ENCODE data around the gene ANKMY1. TPM values are rescaled to one million over a fixed set of nuclear protein-coding genes. Genes with fewer than 3 reads are reported as not detected.

Gene ANKMY1, protein sequence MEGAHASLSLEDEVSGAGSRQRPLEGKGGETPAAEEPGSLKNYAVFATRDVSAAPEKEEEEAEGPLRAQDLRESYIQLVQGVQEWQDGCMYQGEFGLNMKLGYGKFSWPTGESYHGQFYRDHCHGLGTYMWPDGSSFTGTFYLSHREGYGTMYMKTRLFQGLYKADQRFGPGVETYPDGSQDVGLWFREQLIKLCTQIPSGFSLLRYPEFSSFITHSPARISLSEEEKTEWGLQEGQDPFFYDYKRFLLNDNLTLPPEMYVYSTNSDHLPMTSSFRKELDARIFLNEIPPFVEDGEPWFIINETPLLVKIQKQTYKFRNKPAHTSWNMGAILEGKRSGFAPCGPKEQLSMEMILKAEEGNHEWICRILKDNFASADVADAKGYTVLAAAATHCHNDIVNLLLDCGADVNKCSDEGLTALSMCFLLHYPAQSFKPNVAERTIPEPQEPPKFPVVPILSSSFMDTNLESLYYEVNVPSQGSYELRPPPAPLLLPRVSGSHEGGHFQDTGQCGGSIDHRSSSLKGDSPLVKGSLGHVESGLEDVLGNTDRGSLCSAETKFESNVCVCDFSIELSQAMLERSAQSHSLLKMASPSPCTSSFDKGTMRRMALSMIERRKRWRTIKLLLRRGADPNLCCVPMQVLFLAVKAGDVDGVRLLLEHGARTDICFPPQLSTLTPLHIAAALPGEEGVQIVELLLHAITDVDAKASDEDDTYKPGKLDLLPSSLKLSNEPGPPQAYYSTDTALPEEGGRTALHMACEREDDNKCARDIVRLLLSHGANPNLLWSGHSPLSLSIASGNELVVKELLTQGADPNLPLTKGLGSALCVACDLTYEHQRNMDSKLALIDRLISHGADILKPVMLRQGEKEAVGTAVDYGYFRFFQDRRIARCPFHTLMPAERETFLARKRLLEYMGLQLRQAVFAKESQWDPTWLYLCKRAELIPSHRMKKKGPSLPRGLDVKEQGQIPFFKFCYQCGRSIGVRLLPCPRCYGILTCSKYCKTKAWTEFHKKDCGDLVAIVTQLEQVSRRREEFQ
- total RNA-seq (2014; rRNA removed; shearing (Covaris generic)): 8.0 and 8.9 TPM in 2 replicates

DNA sequence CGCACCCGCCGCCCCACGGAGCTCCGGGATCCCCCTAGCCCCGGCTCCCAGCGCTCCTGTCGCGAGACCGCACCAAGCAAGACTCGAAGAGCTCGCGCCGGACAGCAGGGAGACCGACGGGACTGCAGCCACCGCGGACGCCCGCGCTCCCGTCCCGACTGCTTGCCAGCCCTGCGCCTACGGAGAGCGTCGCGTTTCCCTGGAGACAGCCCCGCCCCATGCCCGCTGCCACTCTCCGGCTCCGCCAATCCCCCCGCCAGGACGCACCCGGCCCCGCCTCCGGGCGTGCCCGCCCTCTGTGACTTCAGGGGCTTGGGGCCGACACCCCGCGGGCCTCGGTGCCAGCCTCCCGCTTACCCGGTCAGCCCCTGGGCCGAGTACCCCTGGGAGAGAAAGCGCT, at the start of gene ANKMY1:
Gene ANKMY1 (minus strand): TSS at position 181 of the 400 bp plus-strand sequence. CDS start 653 bp downstream, outside the sequence.
- no peak for DNase-seq (ENCODE audit: low spot score)

DNA sequence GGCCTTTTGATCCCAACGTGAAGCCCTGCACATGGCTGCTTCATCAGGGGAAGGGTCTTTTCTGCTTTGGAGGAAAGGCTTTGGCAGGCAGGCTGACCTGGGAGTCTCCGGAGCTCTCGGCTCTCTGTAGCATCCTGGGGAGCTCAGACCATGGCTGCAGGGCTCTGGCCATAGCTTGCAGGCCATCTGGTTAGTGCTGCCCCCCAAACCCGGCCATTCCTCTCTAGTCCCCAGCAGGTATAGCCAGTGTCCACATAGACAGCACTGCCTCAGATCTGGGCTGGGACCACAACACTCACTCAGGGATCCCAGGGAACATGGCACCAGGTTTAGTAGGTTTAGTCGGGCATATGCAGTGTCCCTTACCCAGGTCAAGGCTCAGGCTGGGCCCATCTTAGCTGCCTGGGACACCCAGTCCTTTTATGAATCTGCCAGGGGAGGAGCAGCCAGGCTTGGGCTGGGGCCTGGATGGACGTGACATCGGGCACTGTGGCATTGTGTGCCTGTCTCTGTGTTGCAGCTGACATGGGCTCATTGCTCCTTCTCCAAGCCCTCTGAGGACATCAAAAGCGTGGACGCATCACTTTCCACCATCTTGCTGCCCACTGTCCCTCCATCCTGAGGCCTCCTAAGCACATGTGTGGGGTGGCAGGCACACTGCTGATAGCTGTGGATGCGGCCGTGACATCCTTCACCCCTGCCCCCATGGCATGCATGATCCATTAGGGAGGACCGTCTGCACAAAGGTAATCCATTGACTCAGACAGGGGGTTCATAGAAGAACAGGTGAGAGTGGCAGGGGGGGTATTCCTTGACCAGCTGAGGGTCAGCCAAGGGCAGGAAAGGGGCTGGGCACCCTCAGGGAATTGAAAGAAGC, 48.3 kb upstream of the ANKMY1 start:
- no peak for DNase-seq (ENCODE audit: low spot score)

DNA sequence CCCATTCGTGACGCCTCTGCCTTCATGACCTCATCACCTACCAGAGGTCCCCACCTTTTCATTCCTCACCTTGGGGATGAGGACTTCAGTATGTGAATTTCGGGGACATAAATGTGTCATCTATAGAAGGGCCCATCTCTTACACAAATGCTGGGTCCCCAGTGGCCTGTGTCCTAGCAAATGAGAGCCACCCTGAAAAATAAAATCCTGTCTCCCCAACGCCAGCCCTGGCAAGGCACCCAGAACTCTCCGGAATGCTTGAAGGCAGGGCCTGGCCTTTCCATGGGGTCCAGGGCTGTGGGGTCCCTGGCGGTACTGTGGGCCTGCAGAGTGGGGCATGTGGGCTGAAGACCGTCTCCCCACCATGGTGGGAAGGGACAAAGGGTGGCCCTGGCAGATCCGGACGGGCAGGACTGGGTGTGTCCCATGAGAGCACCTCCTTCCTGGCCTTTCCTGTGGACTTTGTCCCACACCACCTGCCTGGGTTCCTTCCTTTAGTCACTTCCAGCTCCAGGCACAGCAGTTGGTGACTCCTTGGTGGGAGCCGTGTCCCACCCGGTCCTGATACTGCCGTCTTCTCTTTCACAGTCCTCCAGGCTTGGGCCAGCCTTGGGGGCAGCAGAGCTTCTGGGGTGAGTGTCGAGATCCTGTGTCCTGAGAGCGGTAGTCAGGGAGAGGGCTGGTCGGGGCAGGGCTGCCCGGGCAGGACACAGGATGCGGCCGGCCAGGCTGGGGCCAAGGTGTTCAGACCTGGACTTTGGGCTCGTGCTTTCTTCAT, 47.3 kb upstream of the ANKMY1 start:
- DNase-seq (ENCODE audit: low spot score): no peak

DNA sequence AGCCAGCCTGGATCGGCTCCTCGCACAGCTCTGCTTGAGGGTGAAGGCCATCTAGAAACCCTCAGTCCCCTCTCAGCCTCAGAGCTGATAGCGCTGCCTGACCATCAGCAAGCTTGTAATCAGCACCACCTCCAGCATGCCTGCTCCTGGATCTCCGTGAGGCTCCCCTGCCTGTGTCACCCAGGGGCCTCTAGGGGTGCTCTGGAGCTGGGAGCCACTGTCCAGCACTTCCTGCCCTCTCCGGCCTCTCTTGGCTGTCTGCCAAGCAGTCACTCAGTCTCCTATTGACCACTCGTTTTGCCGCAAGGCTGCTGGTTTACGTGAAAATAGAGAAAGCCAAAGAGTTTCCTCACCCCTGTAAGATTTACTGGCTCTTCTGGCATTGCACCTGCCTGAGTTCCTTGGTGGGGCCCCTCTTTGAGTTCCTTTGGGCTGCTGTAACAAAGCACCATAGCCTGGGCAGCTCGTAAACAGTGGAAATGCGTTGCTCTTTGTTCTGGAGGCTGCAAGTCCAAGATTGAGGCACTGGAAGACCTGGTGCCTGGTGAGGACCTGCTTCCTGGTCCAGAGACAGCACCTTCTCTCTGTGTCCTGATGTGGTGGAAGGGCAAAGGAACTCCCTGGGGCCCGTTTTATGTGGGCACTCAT, 46.6 kb upstream of the ANKMY1 start:
- DNase-seq (ENCODE audit: low spot score): peak; percentile 88

DNA sequence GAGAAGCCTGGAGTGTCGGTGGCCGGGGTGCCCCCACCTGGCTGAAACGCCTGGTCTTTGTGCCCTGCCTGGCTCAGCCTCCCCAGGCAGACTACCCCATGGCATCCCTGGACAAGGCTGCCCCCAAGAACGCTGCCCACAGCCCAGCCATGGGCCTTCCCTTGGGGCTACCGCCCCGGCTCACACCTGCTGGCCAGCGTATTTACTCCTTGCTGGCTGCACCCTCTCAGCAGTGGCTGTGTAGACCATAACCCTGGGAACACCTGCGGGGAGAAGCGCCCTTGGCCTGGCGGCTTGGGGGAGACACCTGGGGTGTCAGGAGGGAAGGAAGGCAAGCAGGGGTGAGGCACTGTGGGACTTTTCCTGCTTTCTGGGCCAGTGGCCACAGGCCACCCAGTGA, 46.1 kb upstream of the ANKMY1 start:
- no peak for DNase-seq (ENCODE audit: low spot score)

DNA sequence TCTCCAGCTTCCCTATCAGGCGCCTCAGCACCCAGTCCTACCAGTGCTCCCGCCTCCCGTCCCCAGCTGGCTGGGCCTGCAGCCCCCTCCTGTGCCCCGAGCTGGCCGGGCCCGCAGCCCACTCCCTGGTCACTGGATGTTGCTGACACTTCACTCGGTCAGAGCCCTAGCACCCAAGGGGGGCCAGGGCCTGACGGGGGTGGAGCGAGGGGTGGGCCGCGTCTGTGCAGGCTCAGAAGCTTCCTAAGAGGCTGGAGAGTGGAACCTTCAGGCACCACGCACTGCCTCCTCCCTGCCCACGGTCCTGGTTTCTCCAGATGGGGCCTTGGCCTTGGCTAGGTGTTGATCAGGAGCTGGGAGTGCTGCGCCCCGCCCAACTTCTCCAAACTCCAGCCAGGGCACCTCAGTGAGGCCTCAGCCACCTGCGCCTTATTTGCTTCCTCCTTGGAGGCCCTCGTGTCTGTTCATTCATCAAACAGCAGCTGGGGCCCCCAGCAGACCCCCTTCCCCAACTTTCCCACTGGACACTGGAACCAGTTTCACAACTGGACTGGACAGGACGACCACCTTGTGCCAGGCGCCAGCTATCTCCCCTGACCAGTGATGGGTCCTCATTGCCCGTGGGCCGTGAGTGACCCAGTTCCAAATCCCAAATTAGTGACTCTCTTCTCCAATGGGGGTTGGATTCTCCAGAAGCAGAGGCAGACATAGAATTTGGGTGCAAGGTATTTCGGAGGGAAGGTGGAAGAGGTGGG, 45.5 kb upstream of the ANKMY1 start:
- DNase-seq (ENCODE audit: low spot score): no peak

DNA sequence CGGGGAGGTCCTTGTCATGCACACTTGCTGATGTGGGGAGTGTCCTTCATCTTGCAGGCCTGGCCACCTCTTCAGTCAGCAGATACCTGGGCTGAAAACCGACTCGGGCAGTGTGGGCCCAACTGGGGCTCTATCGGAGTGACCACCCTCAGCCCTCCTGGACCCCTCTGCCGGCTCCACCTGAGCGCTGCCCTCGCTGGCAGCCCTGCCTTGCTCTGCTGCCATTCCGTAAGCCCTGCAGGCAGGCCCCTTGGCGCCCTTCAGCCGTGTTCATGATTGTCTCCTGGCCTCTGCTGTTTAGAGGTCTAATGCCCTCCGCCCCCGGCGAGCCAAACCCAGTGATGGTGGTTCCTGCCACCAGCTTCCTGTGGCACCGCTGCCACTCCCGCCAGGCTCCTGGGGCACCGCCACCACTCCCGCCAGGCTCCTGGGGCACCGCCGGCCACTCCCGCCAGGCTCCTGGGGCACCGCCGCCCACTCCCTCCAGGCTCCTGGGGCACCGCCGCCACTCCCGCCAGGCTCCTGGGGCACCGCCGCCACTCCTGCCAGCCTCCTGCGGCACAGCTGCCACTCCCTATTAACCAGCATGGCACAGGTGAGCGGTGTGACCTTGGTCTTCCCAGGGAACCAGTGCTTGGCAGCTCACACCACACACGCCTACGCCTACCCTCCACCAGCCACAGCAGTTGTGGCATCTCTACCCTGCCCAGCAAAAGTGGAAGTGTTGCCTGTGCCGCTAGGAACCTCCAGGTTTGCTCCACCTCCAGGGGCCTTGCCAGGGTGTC, 44.7 kb upstream of the ANKMY1 start:
- no peak for DNase-seq (ENCODE audit: low spot score)

DNA sequence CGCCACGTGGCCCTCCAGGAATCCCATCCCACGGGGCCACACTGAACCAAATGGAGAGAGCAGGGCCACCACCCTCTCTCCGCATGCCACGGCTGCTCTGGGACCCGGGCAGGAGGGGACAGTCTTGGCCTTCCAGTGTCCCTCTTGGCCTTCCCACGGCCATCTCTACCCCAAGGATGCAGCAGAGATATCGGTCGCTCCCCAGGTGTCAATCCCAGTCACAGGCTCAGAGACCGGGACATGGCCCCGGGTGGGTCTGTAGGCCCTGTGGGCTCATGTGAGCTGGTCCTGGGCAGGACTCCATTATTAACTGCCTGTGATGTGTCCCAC, 44.0 kb upstream of the ANKMY1 start:
- DNase-seq (ENCODE audit: low spot score): no peak

DNA sequence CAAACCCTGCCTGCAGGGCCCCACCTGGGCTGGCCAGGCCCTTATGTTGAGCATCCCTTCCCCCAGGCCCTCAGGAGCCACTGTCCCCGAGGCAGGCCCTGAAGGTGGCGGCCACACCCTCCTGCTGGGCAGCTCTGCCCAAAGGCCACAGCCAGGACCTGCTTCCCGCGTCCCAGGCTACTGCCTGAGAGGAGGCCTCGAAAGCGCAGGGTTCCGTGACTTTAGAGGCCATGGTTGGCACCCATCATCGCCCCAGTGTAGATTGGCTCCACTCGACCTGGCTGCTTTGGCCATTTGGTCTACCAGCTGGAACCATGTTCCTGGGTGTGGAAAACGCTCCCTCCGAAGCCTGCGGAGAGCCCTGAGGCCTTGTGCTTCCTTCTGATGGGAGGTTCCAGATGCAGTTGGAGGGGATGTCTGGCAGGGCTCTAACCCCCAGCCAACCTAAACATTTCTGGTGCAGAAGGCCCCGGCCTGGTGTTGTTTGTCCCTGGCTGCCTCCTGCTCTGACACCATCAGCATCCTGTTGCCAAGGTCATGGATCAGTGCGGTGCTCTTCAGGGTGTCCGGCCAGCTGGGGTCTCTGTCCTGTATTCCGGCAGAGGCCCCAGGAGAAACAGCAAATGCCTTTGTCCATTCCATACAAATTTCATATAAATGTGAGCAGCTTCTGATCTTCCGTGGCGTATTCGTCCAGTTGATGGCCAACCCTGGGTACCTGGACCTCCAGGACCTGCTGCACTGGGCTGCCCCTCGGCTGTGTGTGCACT, 43.5 kb upstream of the ANKMY1 start:
- DNase-seq (ENCODE audit: low spot score): no peak

DNA sequence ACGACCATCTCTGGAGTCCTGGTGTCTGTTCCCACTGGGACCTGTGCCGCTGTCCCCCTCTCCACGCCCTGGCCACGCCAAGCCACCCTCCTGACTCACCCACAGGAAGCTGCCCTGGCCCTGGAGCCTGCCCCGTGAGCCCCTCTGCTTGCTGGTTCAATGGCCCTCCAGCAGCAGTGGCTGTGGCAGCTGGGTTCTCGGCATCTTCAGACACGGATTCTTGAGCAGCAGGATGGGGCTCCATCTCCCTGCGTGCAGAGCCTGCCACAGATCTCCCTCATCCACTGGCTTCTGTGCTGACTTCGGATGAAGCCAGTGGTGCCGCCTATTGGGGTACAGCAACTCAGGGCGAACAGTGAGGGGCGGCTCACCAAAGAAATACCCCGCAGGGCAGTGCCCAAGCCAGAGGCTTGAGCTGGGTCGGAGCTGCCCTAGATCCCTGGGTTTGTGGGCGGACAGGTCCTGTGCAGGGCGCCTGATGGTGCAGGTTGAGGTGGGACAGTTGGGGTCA, 42.7 kb upstream of the ANKMY1 start:
- no peak for DNase-seq (ENCODE audit: low spot score)

DNA sequence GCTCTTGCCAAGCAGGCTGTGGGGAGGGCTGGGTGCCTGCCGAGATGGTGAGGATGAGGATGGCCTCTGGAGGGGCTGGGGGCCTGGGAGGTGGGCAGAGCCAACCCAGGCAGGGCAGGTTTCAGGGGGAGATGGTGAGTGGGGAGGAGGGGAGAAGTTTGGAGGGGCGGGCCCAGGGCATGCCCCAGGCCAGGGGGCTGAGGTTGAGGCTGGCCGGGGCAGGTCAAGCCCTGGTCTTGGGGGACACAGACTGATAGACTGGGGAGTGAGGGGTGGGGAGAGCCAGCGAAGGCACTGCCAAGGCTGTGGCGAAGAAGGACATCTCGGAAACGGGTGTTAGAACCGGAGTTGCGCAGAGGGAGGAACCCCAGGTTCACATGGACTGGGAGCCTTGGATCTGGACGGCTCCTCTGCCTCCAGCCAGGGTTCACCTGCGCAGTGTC, 41.4 kb upstream of the ANKMY1 start:
- DNase-seq (ENCODE audit: low spot score): no peak

DNA sequence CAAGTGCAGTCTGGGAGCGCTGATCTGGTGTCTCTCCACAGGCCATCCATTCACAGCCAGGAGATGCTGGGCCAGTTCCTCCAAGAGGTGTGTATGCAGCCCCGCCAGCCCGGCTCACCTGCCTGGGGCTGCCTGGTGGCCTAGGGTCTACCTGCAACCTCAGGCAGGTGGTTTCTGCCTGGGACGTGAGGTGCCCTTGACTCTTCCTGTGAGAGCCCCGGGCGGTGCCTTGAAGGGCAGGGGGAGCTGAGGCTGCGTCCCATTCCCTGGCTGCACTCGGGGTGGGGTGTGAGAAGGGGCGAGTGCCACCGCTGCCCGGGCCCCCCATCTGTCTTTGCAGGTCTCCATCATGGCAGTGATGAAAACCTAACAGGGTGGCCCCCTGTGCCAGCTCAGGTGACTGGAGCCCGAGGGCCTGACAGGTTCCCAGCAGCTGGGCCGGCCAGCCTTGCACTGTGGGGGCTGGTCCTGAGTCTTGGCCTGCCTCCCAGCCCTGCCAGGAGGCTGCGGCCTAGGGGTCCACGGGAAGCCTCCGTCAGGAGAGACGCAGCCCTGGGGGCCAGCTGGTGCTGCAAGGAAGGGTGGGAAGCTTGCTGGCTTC, 40.6 kb upstream of the ANKMY1 start:
- no peak for DNase-seq (ENCODE audit: low spot score)

DNA sequence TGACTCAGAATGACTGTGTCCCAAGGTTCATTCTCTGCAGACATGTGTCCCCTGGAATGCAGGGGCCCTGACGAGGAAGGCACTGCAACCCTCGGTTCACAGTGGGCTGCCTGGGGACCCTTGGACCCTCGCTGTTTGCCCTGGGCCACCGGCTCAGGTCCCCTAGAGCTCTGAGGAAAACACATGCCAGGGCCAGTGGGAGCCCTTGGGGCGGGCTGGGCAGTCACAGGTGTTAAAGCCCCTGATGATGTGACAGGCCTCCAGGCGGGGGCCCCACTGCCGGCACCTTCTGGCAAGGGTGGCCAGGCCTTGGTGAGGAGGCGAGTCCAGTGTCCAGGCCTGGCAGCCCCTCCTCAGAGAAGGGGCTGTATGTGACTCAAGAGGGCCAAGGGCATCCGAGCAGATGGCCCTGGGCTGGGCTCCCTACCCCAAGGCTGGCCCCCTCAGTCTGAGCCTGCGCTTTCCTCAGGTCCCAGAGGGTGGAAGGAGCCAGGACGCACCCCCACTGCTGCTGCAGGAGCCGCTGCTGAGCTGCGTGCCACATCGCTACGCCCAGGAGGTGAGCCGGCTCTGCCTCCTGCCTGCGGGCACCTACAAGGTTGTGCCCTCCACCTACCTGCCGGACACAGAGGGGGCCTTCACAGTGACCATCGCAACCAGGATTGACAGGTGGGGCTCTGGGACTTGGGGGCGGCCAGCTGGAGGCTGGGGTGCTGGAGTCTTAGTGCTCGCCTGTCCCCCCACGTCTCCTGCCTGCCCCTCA, 39.8 kb upstream of the ANKMY1 start:
- DNase-seq (ENCODE audit: low spot score): no peak

DNA sequence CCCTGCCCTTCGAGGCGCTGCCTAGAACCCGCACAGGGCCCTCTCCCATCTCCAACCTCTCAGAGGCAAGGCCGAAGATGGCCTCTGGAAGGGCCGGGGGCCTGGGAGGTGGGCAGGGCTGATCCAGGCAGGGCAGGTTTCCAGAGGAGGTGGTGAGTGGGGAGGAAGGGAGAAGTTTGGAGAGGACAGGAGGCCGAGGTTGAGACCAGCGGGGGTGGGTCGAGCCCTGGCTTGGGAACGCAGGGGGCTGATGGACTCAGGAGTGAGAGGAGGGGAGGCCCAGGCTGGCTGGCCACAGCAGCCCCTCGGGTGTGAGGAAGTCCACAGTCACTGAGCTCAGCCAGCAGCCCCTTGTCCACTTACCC, 39.2 kb upstream of the ANKMY1 start:
- DNase-seq (ENCODE audit: low spot score): no peak

DNA sequence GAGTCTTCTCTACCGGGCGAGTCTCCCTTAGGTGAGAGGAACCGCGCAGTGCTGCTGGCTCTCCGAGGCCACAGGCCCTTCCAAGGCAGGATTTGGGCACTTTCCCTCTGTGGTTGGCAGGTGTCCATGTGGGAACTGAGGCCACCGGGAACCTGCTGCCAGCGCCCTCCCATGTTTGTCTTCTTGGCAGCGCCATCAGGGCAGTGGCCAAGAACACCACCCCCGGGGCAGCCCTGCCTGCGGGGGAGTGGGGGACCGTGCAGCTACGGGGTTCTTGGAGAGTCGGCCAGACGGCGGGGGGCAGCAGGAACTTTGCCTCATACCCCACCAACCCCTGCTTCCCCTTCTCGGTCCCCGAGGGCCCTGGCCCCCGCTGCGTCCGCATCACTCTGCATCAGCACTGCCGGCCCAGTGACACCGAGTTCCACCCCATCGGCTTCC, 38.7 kb upstream of the ANKMY1 start:
- DNase-seq (ENCODE audit: low spot score): no peak

DNA sequence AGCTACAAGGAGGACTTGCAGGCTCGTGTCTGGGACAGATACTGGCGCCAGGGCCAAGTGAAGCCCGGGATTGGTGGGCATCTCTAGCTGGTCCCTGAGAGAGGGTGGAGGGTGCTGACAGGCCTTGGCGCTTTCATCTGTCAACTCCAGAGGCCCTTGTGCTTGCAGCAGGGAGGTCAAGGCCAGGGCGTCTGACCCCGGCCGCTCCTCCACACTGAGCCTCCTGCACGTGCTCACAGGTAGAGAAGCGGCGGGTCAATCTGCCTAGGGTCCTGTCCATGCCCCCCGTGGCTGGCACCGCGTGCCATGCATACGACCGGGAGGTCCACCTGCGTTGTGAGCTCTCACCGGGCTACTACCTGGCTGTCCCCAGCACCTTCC, 38.3 kb upstream of the ANKMY1 start:
- DNase-seq (ENCODE audit: low spot score): no peak
